Measurements from ENCODE around the gene TEN1. TPM values are rescaled to one million over a fixed set of nuclear protein-coding genes. Genes with fewer than 3 reads are reported as not detected.
A peak's percentile ranks its signal among the peaks of the same experiment; 100 is the strongest.

TEN1 gene
- total and polyA plus RNA-seq, 9 of the 15 experiments (the other 6 are each of a cell fraction or from before 2014, with no cell fraction given) = 1.3 to 25.7 (median 10.1) TPM

GRCh38 chr17:75980188-75981018 is 1.4 kb downstream of the TEN1 start (continued):
- no peak for TF ChIP-seq NFYB (IDR thresholded peaks at IDR 0.05; ENCODE audit: extremely low read depth, insufficient read length)
- TF ChIP-seq LEF1 (IDR thresholded peaks at IDR 0.05) = peak; percentile 13; the same call in 1 of the 2 replicates
- peak; percentile 62 for TF ChIP-seq ZNF384 (IDR thresholded peaks at IDR 0.05; ENCODE audit: low read depth, low read length)
- TF ChIP-seq, protein P1, sequence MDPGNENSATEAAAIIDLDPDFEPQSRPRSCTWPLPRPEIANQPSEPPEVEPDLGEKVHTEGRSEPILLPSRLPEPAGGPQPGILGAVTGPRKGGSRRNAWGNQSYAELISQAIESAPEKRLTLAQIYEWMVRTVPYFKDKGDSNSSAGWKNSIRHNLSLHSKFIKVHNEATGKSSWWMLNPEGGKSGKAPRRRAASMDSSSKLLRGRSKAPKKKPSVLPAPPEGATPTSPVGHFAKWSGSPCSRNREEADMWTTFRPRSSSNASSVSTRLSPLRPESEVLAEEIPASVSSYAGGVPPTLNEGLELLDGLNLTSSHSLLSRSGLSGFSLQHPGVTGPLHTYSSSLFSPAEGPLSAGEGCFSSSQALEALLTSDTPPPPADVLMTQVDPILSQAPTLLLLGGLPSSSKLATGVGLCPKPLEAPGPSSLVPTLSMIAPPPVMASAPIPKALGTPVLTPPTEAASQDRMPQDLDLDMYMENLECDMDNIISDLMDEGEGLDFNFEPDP (CRISPR knock-in tag; IDR thresholded peaks at IDR 0.05) = no peak
- peak; percentile 98 for TF ChIP-seq ZNF121 (CRISPR knock-in tag; conservative IDR thresholded peaks at IDR 0.05)
- no peak for TF ChIP-seq TGIF2 (CRISPR knock-in tag; IDR thresholded peaks at IDR 0.05)
- TF ChIP-seq SNRNP70 (optimal IDR thresholded peaks at IDR 0.05; ENCODE audit: low read depth, low read length) = no peak
- TF ChIP-seq ETV5 (CRISPR knock-in tag; IDR thresholded peaks at IDR 0.05; ENCODE audit: low read depth) = 0 out of 2 replicates have a peak, but pooled peaks have one; percentile 9
- TF ChIP-seq HEY1 (CRISPR knock-in tag; IDR thresholded peaks at IDR 0.05; ENCODE audit: borderline replicate concordance) = no peak
- peak; percentile 5 for TF ChIP-seq BRD9 (IDR thresholded peaks at IDR 0.05; ENCODE audit: low read depth, partially characterized antibody)
- no peak for TF ChIP-seq MYC (IDR thresholded peaks at IDR 0.05; ENCODE audit: low read depth, low read length)
- TF ChIP-seq MYC (CRISPR knock-in tag; IDR thresholded peaks at IDR 0.05; ENCODE audit: borderline replicate concordance, low read depth) = no peak
- TF ChIP-seq MNT (conservative IDR thresholded peaks at IDR 0.05) = no peak
- TF ChIP-seq DIDO1 (tag; IDR thresholded peaks at IDR 0.05; ENCODE audit: low read depth) = no peak
- TF ChIP-seq ZBTB33 (CRISPR knock-in tag; IDR thresholded peaks at IDR 0.05) = peak; percentile 42; the same call in 1 of the 2 replicates
